IMR-90 (cell line): ENCODE measurements around the gene ALOXE3. TPM values are rescaled to one million over a fixed set of nuclear protein-coding genes. Genes with fewer than 3 reads are reported as not detected.
A peak's percentile ranks its signal among the peaks of the same experiment; 100 is the strongest.

Source experiments
- ATAC-seq: fragments of 200-7000 bp; cut with Tn5 transposase; 2 replicates; pipeline ENCODE4 v1.9.1; 2020; ENCODE audit warnings: low read depth, mild to moderate bottlenecking, moderate library complexity
- BruUV-seq: library from RNA; stranded (reverse); fragments of 400-500 nt; replicated peaks from 2 replicates; lab custom pipeline; 2021; lab: Mats Ljungman, UMichigan
- CTCF ChIA-PET: fragments of 300-600 bp; formaldehyde crosslinking; extraction: SDS; loops from one replicate; lab custom pipeline; 2021; ENCODE audit warnings: antibody characterized with exemption; lab: Yijun Ruan, JAX
- POLR2A ChIA-PET: fragments of 300-600 bp; sonication (Branson Sonifier 250); formaldehyde crosslinking; loops from one replicate; lab custom pipeline; 2022; ENCODE audit warnings: antibody characterized with exemption; ENCODE audit not compliant: unreplicated experiment; lab: Charles Lee
- DNase-seq: peaks from one replicate; pipeline ENCODE4 v3.0.0; 2013
- H2AFZ ChIP-seq: replicated peaks from 2 replicates; pipeline ENCODE3; 2013; ENCODE audit warnings: low read length, mild to moderate bottlenecking; ENCODE audit not compliant: poor library complexity
- H2AK5ac ChIP-seq: 2 replicates; pipeline ENCODE4 v1.6.1; 2013; ENCODE audit warnings: low read depth, low read length, inconsistent platforms
- H2AK9ac ChIP-seq: replicated peaks from 2 replicates; pipeline ENCODE3; 2013; ENCODE audit warnings: mild to moderate bottlenecking, low read depth, low read length, moderate library complexity; ENCODE audit not compliant: poor library complexity
- H2BK120ac ChIP-seq: 2 replicates; pipeline ENCODE4 v1.6.1; 2013; ENCODE audit warnings: low read depth, low read length, inconsistent platforms
- H2BK15ac ChIP-seq: 3 replicates; pipeline ENCODE4 v1.6.1; 2013; ENCODE audit warnings: low read depth, low read length, inconsistent platforms
- H2BK20ac ChIP-seq: 2 replicates; pipeline ENCODE4 v1.6.1; 2013; ENCODE audit warnings: low read depth, mild to moderate bottlenecking, inconsistent platforms, low read length, moderate library complexity
- H2BK5ac ChIP-seq: 2 replicates; pipeline ENCODE4 v1.6.1; 2013; ENCODE audit warnings: mild to moderate bottlenecking, low read depth, low read length, inconsistent platforms; ENCODE audit not compliant: poor library complexity, severe bottlenecking
- H3K14ac ChIP-seq: replicated peaks from 2 replicates; pipeline ENCODE4 v1.6.1; 2013; ENCODE audit warnings: low read depth, low read length, inconsistent platforms
- H3K18ac ChIP-seq: 2 replicates; pipeline ENCODE4 v1.6.1; 2013; ENCODE audit warnings: low read depth, low read length, control low read depth
- H3K23ac ChIP-seq: 2 replicates; pipeline ENCODE4 v1.6.1; 2013; ENCODE audit warnings: low read depth, low read length, inconsistent platforms
- H3K27ac ChIP-seq: 2 replicates; pipeline ENCODE4 v1.5.1; 2013; ENCODE audit warnings: mild to moderate bottlenecking, control low read depth, low read length; ENCODE audit not compliant: insufficient read depth
- H3K27me3 ChIP-seq: 2 replicates; pipeline ENCODE4 v1.6.1; 2013; ENCODE audit warnings: low read length; ENCODE audit not compliant: control insufficient read depth, insufficient read depth
- H3K36me3 ChIP-seq: 2 replicates; pipeline ENCODE4 v1.6.1; 2013; ENCODE audit warnings: low read length, mixed read lengths; ENCODE audit not compliant: control insufficient read depth, insufficient read depth
- H3K4ac ChIP-seq: 2 replicates; pipeline ENCODE4 v1.6.1; 2013; ENCODE audit warnings: low read depth, low read length, inconsistent platforms
- H3K4me1 ChIP-seq: 2 replicates; pipeline ENCODE4 v1.6.1; 2013; ENCODE audit warnings: low read length, mixed read lengths; ENCODE audit not compliant: control insufficient read depth, insufficient read depth
- H3K4me2 ChIP-seq: 2 replicates; pipeline ENCODE4 v1.6.1; 2013; ENCODE audit warnings: low read depth, mild to moderate bottlenecking, control low read depth, low read length, moderate library complexity
- H3K4me3 ChIP-seq: 2 replicates; pipeline ENCODE4 v1.5.1; 2013; ENCODE audit warnings: low read depth, mild to moderate bottlenecking, control low read depth, low read length, moderate library complexity; ENCODE audit not compliant: insufficient read depth
- H3K56ac ChIP-seq: 2 replicates; pipeline ENCODE4 v1.6.1; 2013; ENCODE audit warnings: low read length, inconsistent platforms; ENCODE audit not compliant: insufficient read depth; ENCODE audit errors: extremely low read depth
- H3K79me1 ChIP-seq, 2 experiments: 2 replicates each; pipeline ENCODE4 v1.6.1; 2013; ENCODE audit warnings: low read length in 2 of 2, inconsistent platforms in 1 of 2, low read depth in 1 of 2
- H3K9ac ChIP-seq: 2 replicates; pipeline ENCODE4 v1.6.1; 2013; ENCODE audit warnings: low read depth, low read length, control low read depth
- H3K9me1 ChIP-seq: 2 replicates; pipeline ENCODE4 v1.6.1; 2013; ENCODE audit warnings: low read length, inconsistent platforms; ENCODE audit not compliant: insufficient read depth
- H3K9me3 ChIP-seq: 2 replicates; pipeline ENCODE4 v1.6.1; 2013; ENCODE audit warnings: low read length; ENCODE audit not compliant: control insufficient read depth, insufficient read depth
- H4K20me1 ChIP-seq: 2 replicates; pipeline ENCODE4 v1.6.1; 2013; ENCODE audit warnings: low read length, inconsistent platforms; ENCODE audit not compliant: insufficient read depth
- H4K5ac ChIP-seq: 2 replicates; pipeline ENCODE4 v1.6.1; 2013; ENCODE audit warnings: mild to moderate bottlenecking, low read depth, low read length, control low read depth
- H4K8ac ChIP-seq, 2 experiments: 2 replicates each; pipeline ENCODE4 v1.6.1; 2013; ENCODE audit warnings: low read depth in 2 of 2, low read length in 2 of 2, control low read depth in 1 of 2, inconsistent platforms in 1 of 2
- H4K91ac ChIP-seq: 2 replicates; pipeline ENCODE4 v1.6.1; 2013; ENCODE audit warnings: low read depth, low read length, inconsistent platforms; ENCODE audit not compliant: insufficient read depth
- CHD1 ChIP-seq: IDR thresholded peaks from 2 replicates; pipeline ENCODE4 v1.6.1; 2012; ENCODE audit warnings: low read depth, low read length, improper control_type of control experiment
- ELK1 ChIP-seq: fragments of 150-350 bp; IDR thresholded peaks from 2 replicates; pipeline ENCODE4 v1.6.1; 2016; ENCODE audit warnings: low read depth, mild to moderate bottlenecking, low read length, moderate library complexity, borderline replicate concordance
- WGBS, 2 experiments: methylation state at CpG; one replicate each; pipeline versions ENCODE4 v1.1.5 to v1.1.7; 2013; ENCODE audit warnings: missing lambda C conversion rate in 2 of 2; ENCODE audit not compliant: insufficient read length in 1 of 2; ENCODE audit errors: extremely low coverage in 2 of 2; 5-methylcytosine and 5-hydroxymethylcytosine counted together
- dilution Hi-C: fragments of 300-500 bp; cut with HindIII; formaldehyde crosslinking; loops from one replicate; pipeline ENCODE4 v1.14.3; 2018; ENCODE audit warnings: low sequenced_read_pairs; ENCODE audit not compliant: unreplicated experiment
- in situ Hi-C: fragments of 300-500 bp; cut with MboI; formaldehyde crosslinking; loops from 3 replicates; pipeline ENCODE4 v1.14.3; 2019; ENCODE audit warnings: low sequenced_read_pairs, inconsistent platforms, mixed read lengths
- intact Hi-C: fragments of 100-400 bp; cut with micrococcal nuclease; formaldehyde crosslinking; loops from 2 replicates; pipeline ENCODE4 v1.10.0; 2022
- polyA plus RNA-seq, 3 experiments: library from polyadenylated mRNA; depleted of rRNA; stranded (reverse); fragments of >200 nt; gene quantifications; 2 replicates each; pipeline ENCODE4 v1.2.3, GENCODE V29; 2012; ENCODE audit warnings: low replicate concordance in 1 of 3
- total RNA-seq: library from RNA; depleted of rRNA; stranded (reverse); fragments of >200 nt; gene quantifications from 2 replicates; pipeline ENCODE4 v1.2.3, GENCODE V29; 2012

ALOXE3 gene
- total and polyA plus RNA-seq, 2 of the 4 experiments (the other 2 are of a cell fraction) = under 0.01 to 0.26 TPM

DNA sequence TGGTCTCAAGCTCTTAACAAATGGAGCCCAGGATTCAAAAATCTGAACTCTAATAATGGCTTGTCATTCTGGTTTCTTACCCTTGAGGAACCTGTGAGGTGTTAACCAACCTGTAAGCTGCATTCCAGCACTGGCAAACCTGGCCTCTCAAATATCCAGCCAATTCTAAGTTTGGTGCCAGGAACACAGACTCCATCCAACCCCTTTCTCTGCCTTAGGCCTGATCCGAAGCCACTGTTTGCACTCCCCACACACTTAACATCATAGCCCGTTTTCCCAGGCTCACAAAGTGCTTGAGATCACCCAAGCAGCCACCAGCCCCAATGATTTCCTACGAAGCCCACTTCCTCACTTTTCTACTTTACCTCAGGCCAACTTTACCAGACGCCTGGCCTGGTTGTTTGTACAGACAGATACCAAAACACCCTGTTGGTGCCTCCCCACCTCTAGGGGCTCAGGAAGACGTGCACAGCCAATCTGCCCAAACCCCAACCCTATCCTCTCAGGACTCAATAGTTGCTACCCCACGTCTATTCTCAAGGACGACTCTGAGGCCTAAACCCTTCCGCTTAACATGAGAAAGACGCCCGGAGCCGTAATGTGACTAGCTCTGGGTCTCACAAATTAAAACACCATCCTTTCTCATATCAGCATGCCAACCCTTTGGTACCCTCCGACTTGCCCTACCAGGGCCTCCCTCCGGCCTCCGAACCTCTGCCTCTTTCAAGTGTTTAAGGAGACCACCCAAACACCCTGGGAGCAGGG is 37.1 kb upstream of the ALOXE3 start:
- no TSS peak for BruUV-seq

More for the DNA sequence above, 37.1 kb upstream of the ALOXE3 start:
- Histone ChIP-seq H3K4me2 (peak overlapping the region; percentile 87), H3K27me3 (no peaks in the 10 kb centered on the region), H2AK9ac (peak overlapping the region; percentile 81), H3K14ac (no peak overlapping the region; the same call in 1 of the 2 replicates), H3K18ac (no peak overlapping the region), H3K9ac (peak overlapping the region; percentile 55; the same call in 1 of the 2 replicates), H2BK5ac (peak overlapping the region; percentile 75), H2BK120ac (no peak overlapping the region), H3K4ac (no peak overlapping the region; the same call in 1 of the 2 replicates), H4K20me1 (peaks cover 13% of the 10 kb centered on the region), H2AK5ac (peak overlapping the region; percentile 33), H4K8ac (no peak overlapping the region), H3K56ac (no peak overlapping the region), H4K5ac (no peak overlapping the region), H3K79me1 (peaks cover under 1 to 46% of the 10 kb centered on the region in 2 experiments; a peak in 3 of 4 replicates), H3K4me3 (peak overlapping the region; percentile 69), H2BK20ac (no peak overlapping the region), H3K4me1 (peaks cover 23% of the 10 kb centered on the region), H3K27ac (peak overlapping the region; percentile 45), H2BK15ac (0 out of 3 replicates have a peak overlapping the region, but pooled peaks have one; percentile 30), H3K36me3 (peaks cover 6% of the 10 kb centered on the region; the same call in 1 of the 2 replicates), H2AFZ (peak overlapping the region; percentile 89), H3K9me3 (no peaks in the 10 kb centered on the region), H3K9me1 (peaks cover 22% of the 10 kb centered on the region), H4K91ac (peak overlapping the region; percentile 17; the same call in 1 of the 2 replicates), H3K23ac (peak overlapping the region; percentile 29; the same call in 1 of the 2 replicates)
- CTCF ChIA-PET = interaction anchor here (0.6 kb wide), 1 partner anchor 23 kb away, joined by 8 read pairs; no protein-coding TSS in a partner anchor
- in situ Hi-C loops = loop anchor here (25.0 kb wide), 1 partner anchor 918 kb away; the partner anchor contains the start of genes DVL2, GABARAP and PHF23
- dilution Hi-C loops = no loop called here
- POLR2A ChIA-PET = interaction anchor here (1.4 kb wide), 1 partner anchor 18 kb away, joined by 8 read pairs; no protein-coding TSS in a partner anchor
- DNase-seq = no peak
- TF ChIP-seq ELK1 (no peak), CHD1 (peak; percentile 5; the same call in 1 of the 2 replicates)
- WGBS, 2 experiments = 39% methylated on average over 6 of the region's 14 CpGs; no CpG with 5 or more reads in 1 of the 2 experiments
- ATAC-seq = no peak
- intact Hi-C loops = loop anchor here (5.0 kb wide), 1 partner anchor 73 kb away; no protein-coding TSS in a partner anchor
